IMR-90 (cell line): ENCODE measurements around the gene SYNRG.

Experiments
- CTCF ChIP-seq: conservative IDR thresholded peaks from 2 replicates; pipeline ENCODE4 v1.5.1; 2012; ENCODE audit warnings: mild to moderate bottlenecking, low read depth, low read length, improper control_type of control experiment
- FOS ChIP-seq: fragments of 150-350 bp; IDR thresholded peaks from 2 replicates; pipeline ENCODE4 v1.6.1; 2016; ENCODE audit warnings: low read depth, low read length
- MAFK ChIP-seq: IDR thresholded peaks from 2 replicates; pipeline ENCODE4 v1.6.1; 2012; ENCODE audit warnings: low read depth, low read length, improper control_type of control experiment
- MAZ ChIP-seq: IDR thresholded peaks from 2 replicates; pipeline ENCODE4 v1.6.1; 2012; ENCODE audit warnings: low read depth, mild to moderate bottlenecking, low read length, improper control_type of control experiment, moderate library complexity, borderline replicate concordance
- POLR2A ChIP-seq: IDR thresholded peaks from 2 replicates; pipeline ENCODE4 v1.6.1; 2012; ENCODE audit warnings: mild to moderate bottlenecking, low read depth, low read length
- TF ChIP-seq, protein P1 (sequence below): fragments of 150-350 bp; IDR thresholded peaks from 2 replicates; pipeline ENCODE4 v1.6.1; 2017; ENCODE audit warnings: mild to moderate bottlenecking, antibody characterized with exemption, low read length, low read depth

GRCh38 chr17:37647856-37648255 is 38.6 kb upstream of the SYNRG start:
- no peak for TF ChIP-seq CTCF
- no peak for TF ChIP-seq POLR2A
- TF ChIP-seq, protein P1, sequence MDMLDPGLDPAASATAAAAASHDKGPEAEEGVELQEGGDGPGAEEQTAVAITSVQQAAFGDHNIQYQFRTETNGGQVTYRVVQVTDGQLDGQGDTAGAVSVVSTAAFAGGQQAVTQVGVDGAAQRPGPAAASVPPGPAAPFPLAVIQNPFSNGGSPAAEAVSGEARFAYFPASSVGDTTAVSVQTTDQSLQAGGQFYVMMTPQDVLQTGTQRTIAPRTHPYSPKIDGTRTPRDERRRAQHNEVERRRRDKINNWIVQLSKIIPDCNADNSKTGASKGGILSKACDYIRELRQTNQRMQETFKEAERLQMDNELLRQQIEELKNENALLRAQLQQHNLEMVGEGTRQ: no peak
- no peak for TF ChIP-seq MAZ
- no peak for TF ChIP-seq MAFK
- no peak for TF ChIP-seq FOS
